Retinal pigment epithelial cell (primary cell): Measurements from ENCODE around the gene PRSS57.

ENCODE experiments used
- DNase-seq: peaks from one replicate; pipeline ENCODE4 v3.0.0-alpha.2; 2010; ENCODE audit warnings: low read depth
- H3K4me3 ChIP-seq: 2 replicates; pipeline ENCODE4 v1.5.1; 2011; ENCODE audit warnings: mild to moderate bottlenecking, low read length, control low read depth, moderate library complexity
- TF ChIP-seq, protein P1 (sequence below): conservative IDR thresholded peaks from 2 replicates; pipeline ENCODE4 v1.5.1; 2011; ENCODE audit warnings: low read depth, low read length, control low read depth, inconsistent platforms

The PRSS57 gene

GRCh38 chr19:711254-711653 lies 16.0 kb upstream of the PRSS57 start:
- DNase-seq, result no peak
- H3K4me3 ChIP-seq, result no peak overlapping the region
- TF ChIP-seq, protein P1, sequence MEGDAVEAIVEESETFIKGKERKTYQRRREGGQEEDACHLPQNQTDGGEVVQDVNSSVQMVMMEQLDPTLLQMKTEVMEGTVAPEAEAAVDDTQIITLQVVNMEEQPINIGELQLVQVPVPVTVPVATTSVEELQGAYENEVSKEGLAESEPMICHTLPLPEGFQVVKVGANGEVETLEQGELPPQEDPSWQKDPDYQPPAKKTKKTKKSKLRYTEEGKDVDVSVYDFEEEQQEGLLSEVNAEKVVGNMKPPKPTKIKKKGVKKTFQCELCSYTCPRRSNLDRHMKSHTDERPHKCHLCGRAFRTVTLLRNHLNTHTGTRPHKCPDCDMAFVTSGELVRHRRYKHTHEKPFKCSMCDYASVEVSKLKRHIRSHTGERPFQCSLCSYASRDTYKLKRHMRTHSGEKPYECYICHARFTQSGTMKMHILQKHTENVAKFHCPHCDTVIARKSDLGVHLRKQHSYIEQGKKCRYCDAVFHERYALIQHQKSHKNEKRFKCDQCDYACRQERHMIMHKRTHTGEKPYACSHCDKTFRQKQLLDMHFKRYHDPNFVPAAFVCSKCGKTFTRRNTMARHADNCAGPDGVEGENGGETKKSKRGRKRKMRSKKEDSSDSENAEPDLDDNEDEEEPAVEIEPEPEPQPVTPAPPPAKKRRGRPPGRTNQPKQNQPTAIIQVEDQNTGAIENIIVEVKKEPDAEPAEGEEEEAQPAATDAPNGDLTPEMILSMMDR, result no peak

GRCh38 chr19:710767-711166 lies 15.5 kb upstream of the PRSS57 start:
- TF ChIP-seq, protein P1, result no peak
- DNase-seq, result no peak
- H3K4me3 ChIP-seq, result no peak overlapping the region

GRCh38 chr19:709965-710571 lies 14.8 kb upstream of the PRSS57 start:
- TF ChIP-seq, protein P1, result no peak
- peak overlapping the region; percentile 52 for H3K4me3 ChIP-seq
- DNase-seq, result no peak

- TF ChIP-seq, protein P1, result no peak
- H3K4me3 ChIP-seq, result peak overlapping the region; percentile 52
- no peak for DNase-seq
Observed at GRCh38 chr19:709196-709964, 14.1 kb upstream of the PRSS57 start.

DNA sequence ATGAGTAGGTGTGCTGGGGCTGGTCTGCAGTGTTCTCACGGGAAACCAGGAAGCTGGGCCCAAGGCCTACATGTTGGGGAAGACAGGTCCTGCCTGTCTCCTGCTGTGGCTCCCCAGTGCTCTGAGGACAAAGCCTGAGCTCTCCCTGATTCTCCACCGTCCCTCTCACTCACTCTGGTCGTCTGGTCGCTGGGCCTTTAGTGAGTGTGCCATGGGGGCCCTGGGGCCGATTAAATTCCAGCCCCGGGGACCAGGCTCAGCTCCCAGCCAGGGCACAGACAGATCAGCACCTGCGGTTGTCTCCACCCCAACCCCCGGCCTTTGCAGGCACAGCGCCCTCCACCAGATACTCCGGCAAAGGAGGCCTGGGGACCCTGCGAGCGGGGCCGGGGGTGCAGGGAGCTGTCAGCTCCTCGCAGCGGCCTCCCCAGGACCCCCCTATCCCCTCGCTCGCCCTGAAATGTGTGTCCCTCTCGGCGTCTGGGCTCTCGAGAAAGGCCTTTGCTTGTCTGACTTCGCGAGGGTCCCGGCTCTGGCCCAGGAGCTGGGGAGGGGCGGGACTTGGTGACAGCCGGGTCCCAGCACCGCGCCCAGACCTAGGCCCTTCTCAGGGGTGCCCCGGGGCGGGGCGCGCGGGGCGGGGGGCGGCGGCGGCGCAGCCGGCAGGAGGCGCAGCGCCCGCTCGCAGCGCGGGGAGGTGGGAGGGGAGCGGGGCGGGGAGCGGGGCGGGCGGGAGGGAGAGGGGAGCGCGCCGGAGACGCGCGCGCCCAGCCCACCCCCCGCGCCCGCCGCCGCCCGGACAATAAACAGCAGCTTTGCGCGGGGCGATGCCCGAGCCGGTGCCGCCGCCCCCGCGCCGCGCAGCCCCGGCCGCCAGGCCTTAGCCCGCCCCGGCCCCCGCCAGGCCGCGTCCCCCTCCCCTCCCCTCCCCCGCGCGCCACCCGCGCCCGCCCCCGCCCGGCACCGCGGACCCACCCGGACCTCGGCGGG lies 13.2 kb upstream of the PRSS57 start, which contains the start of gene PALM:
TSS of gene PALM (plus strand) at position 782 of the 990 bp plus-strand sequence. CDS start 212 bp downstream, outside the sequence.
- peak within 1 kb of the TSS; percentile 52 for H3K4me3 ChIP-seq
- TF ChIP-seq, protein P1, result no peak
- no peak for DNase-seq

- H3K4me3 ChIP-seq, result no peak overlapping the region
- no peak for DNase-seq
- TF ChIP-seq, protein P1, result no peak
Observed at GRCh38 chr19:704447-704741, 9.1 kb upstream of the PRSS57 start.
